HEK293 (cell line): ENCODE results near the gene FUT4.

ENCODE experiments used
- CTCF ChIA-PET: fragments of 350-600 bp; formaldehyde crosslinking; extraction: SDS; loops from one replicate; lab custom pipeline; 2021; ENCODE audit warnings: antibody characterized with exemption; lab: Yijun Ruan, JAX
- POLR2A ChIA-PET: fragments of 300-600 bp; formaldehyde crosslinking; extraction: SDS; loops from one replicate; lab custom pipeline; 2020; ENCODE audit warnings: antibody characterized with exemption, inconsistent platforms; lab: Yijun Ruan, JAX
- H3K27ac ChIP-seq: fragments of 200-500 bp; sonication (Bioruptor generic); 2 replicates; pipeline ENCODE4 v1.5.1; 2014; ENCODE audit warnings: low read depth, low read length, control low read depth, inconsistent platforms; ENCODE audit errors: extremely low read depth
- H3K36me3 ChIP-seq, 2 experiments: fragments of 200-500 bp in 1 of 2; sonication (Bioruptor generic) in 1 of 2; 1 replicate in 1 of 2; 2 replicates in 1 of 2; pipeline ENCODE4 v1.5.1; 2014 to 2017; ENCODE audit warnings: inconsistent platforms in 2 of 2, low read length in 2 of 2; ENCODE audit not compliant: control insufficient read depth in 2 of 2, insufficient read depth in 1 of 2
- H3K4me1 ChIP-seq: fragments of 200-500 bp; sonication (Bioruptor generic); 2 replicates; pipeline ENCODE4 v1.5.1; 2014; ENCODE audit warnings: mild to moderate bottlenecking, low read length, inconsistent platforms; ENCODE audit not compliant: control insufficient read depth, insufficient read depth
- H3K4me3 ChIP-seq: 2 replicates; pipeline ENCODE4 v1.5.1; 2011; ENCODE audit warnings: low read depth, mild to moderate bottlenecking, control low read depth, low read length, moderate library complexity
- H3K9me3 ChIP-seq: fragments of 200-500 bp; sonication (Bioruptor generic); 2 replicates; pipeline ENCODE4 v1.5.1; 2014; ENCODE audit warnings: low read depth, low read length, inconsistent platforms; ENCODE audit not compliant: control insufficient read depth, insufficient read depth
- CTCF ChIP-seq: fragments of 450-650 bp; formaldehyde crosslinking; IDR thresholded peaks from 2 replicates; pipeline ENCODE4 v1.5.1; 2016; ENCODE audit warnings: missing biosample characterization, missing genetic modification characterization
- INSM2 ChIP-seq: fragments of 450-650 bp; formaldehyde crosslinking; IDR thresholded peaks from 2 replicates; pipeline ENCODE4 v1.5.1; 2016; ENCODE audit warnings: missing biosample characterization, missing genetic modification characterization
- SCRT1 ChIP-seq: fragments of 450-650 bp; formaldehyde crosslinking; IDR thresholded peaks from 2 replicates; pipeline ENCODE4 v1.5.1; 2016; ENCODE audit warnings: missing biosample characterization, missing genetic modification characterization, borderline replicate concordance
- SETDB1 ChIP-seq: IDR thresholded peaks from one replicate; pipeline ENCODE4 v1.6.1; 2017; ENCODE audit warnings: mild to moderate bottlenecking, low read length, moderate library complexity, mixed read lengths; ENCODE audit not compliant: insufficient read length
- TRIM28 ChIP-seq: IDR thresholded peaks from 2 replicates; pipeline ENCODE4 v1.6.1; 2011; ENCODE audit warnings: low read length, control low read depth, borderline replicate concordance
- ZFP3 ChIP-seq: fragments of 450-650 bp; formaldehyde crosslinking; IDR thresholded peaks from 2 replicates; pipeline ENCODE4 v1.5.1; 2016; ENCODE audit warnings: low read depth, missing biosample characterization, missing genetic modification characterization
- ZNF10 ChIP-seq: fragments of 450-650 bp; formaldehyde crosslinking; IDR thresholded peaks from 2 replicates; pipeline ENCODE4 v1.5.1; 2017; ENCODE audit warnings: missing biosample characterization, missing genetic modification characterization
- ZNF391 ChIP-seq: fragments of 450-650 bp; formaldehyde crosslinking; IDR thresholded peaks from 2 replicates; pipeline ENCODE4 v1.5.1; 2016; ENCODE audit warnings: low read depth, missing biosample characterization, missing genetic modification characterization, borderline replicate concordance
- ZNF518A ChIP-seq: fragments of 450-650 bp; formaldehyde crosslinking; conservative IDR thresholded peaks from 2 replicates; pipeline ENCODE4 v1.5.1; 2016; ENCODE audit warnings: low read depth, missing biosample characterization, missing genetic modification characterization
- ZNF530 ChIP-seq: fragments of 450-650 bp; formaldehyde crosslinking; IDR thresholded peaks from 2 replicates; pipeline ENCODE4 v1.5.1; 2016; ENCODE audit warnings: low read depth, missing biosample characterization, missing genetic modification characterization
- ZNF585B ChIP-seq: fragments of 450-650 bp; formaldehyde crosslinking; IDR thresholded peaks from 2 replicates; pipeline ENCODE4 v1.5.1; 2016; ENCODE audit warnings: missing biosample characterization, missing genetic modification characterization
- ZNF629 ChIP-seq: fragments of 450-650 bp; formaldehyde crosslinking; IDR thresholded peaks from 2 replicates; pipeline ENCODE4 v1.5.1; 2017; ENCODE audit warnings: missing biosample characterization, missing genetic modification characterization
- ZNF747 ChIP-seq: fragments of 450-650 bp; formaldehyde crosslinking; IDR thresholded peaks from 2 replicates; pipeline ENCODE4 v1.5.1; 2016; ENCODE audit warnings: missing biosample characterization, missing genetic modification characterization
- ZNF785 ChIP-seq: fragments of 450-650 bp; formaldehyde crosslinking; IDR thresholded peaks from 2 replicates; pipeline ENCODE4 v1.5.1; 2016; ENCODE audit warnings: missing biosample characterization, missing genetic modification characterization
- TF ChIP-seq, protein P1 (sequence below): fragments of 450-650 bp; formaldehyde crosslinking; conservative IDR thresholded peaks from 2 replicates; pipeline ENCODE4 v1.5.1; 2016; ENCODE audit warnings: low read depth, missing biosample characterization, missing genetic modification characterization

Gene FUT4

DNA sequence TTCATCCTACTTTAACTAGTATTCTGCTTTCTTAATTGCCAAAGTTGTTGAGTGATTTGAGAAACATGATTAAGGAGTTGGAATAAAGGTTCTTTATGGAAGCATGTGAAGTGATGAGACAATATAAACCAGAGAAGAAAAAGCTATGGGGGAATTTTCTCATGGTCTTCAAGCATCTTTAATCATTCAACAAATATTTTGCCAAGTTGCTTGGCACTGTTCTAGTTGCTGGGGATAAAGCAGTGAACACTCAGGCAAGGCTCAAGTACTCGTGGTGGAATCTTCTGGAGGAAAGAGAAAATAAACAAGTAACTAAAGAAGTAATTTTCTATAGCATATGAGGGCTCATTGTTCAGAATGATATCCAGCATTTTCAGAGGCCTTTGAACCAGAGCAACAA, 14.3 kb downstream of the FUT4 start:
- TF ChIP-seq, protein P1, sequence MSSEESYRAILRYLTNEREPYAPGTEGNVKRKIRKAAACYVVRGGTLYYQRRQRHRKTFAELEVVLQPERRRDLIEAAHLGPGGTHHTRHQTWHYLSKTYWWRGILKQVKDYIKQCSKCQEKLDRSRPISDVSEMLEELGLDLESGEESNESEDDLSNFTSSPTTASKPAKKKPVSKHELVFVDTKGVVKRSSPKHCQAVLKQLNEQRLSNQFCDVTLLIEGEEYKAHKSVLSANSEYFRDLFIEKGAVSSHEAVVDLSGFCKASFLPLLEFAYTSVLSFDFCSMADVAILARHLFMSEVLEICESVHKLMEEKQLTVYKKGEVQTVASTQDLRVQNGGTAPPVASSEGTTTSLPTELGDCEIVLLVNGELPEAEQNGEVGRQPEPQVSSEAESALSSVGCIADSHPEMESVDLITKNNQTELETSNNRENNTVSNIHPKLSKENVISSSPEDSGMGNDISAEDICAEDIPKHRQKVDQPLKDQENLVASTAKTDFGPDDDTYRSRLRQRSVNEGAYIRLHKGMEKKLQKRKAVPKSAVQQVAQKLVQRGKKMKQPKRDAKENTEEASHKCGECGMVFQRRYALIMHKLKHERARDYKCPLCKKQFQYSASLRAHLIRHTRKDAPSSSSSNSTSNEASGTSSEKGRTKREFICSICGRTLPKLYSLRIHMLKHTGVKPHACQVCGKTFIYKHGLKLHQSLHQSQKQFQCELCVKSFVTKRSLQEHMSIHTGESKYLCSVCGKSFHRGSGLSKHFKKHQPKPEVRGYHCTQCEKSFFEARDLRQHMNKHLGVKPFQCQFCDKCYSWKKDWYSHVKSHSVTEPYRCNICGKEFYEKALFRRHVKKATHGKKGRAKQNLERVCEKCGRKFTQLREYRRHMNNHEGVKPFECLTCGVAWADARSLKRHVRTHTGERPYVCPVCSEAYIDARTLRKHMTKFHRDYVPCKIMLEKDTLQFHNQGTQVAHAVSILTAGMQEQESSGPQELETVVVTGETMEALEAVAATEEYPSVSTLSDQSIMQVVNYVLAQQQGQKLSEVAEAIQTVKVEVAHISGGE (tag by site-specific recombination) = no peak
- TF ChIP-seq INSM2 (tag by site-specific recombination) (no peak), ZNF629 (tag by site-specific recombination) (no peak), ZNF518A (tag by site-specific recombination) (no peak), CTCF (tag by site-specific recombination) (no peak), ZNF391 (tag by site-specific recombination) (no peak), ZNF585B (tag by site-specific recombination) (no peak), SCRT1 (tag by site-specific recombination) (no peak), ZNF747 (tag by site-specific recombination) (no peak), SETDB1 (no peak), ZFP3 (tag by site-specific recombination) (no peak), ZNF10 (no peak), ZNF785 (tag by site-specific recombination) (no peak), TRIM28 (no peak), ZNF530 (tag by site-specific recombination) (no peak)
- CTCF ChIA-PET = interaction anchor here (0.6 to 0.7 kb wide), 2 partner anchors 26 to 309 kb away, joined by 3 to 4 read pairs; no protein-coding TSS in a partner anchor
- H3K4me3 ChIP-seq = no peak overlapping the region
- no peaks in the 10 kb centered on the region; the same call in 1 of the 2 replicates for H3K4me1 ChIP-seq
- no peak overlapping the region for H3K27ac ChIP-seq
- POLR2A ChIA-PET = no interaction called here
- no peaks in the 10 kb centered on the region for H3K36me3 ChIP-seq
- no peaks in the 10 kb centered on the region for H3K9me3 ChIP-seq
